ENCODE data around the gene BRAT1. TPM values are rescaled to one million over a fixed set of nuclear protein-coding genes. Genes with fewer than 3 reads are reported as not detected.

The BRAT1 gene
- total RNA-seq, 1 donor from 2014 or later = 24.1 TPM

GRCh38 chr7:2499719-2500430 lies 55.4 kb downstream of the BRAT1 start:
- no peak for TF ChIP-seq CTCF (IDR thresholded peaks at IDR 0.05)
- intact Hi-C loops (cut with DNase I) = no loop called here
- no peaks in the 10 kb centered on the region for H3K9me3 ChIP-seq
- ATAC-seq (no peak), DNase-seq (no peak)
- H3K36me3 ChIP-seq = no peaks in the 10 kb centered on the region
- peaks cover 5% of the 10 kb centered on the region for H3K4me1 ChIP-seq
- H3K27me3 ChIP-seq = peaks cover 16% of the 10 kb centered on the region
- no peak overlapping the region for H3K4me3 ChIP-seq
- H3K27ac ChIP-seq = no peak overlapping the region

GRCh38 chr7:2499181-2499580 lies 56.1 kb downstream of the BRAT1 start:
- Histone ChIP-seq H3K27ac (no peak overlapping the region), H3K9me3 (no peaks in the 10 kb centered on the region), H3K4me3 (no peak overlapping the region), H3K36me3 (no peaks in the 10 kb centered on the region), H3K4me1 (peaks cover 5% of the 10 kb centered on the region), H3K27me3 (peaks cover 16% of the 10 kb centered on the region)
- DNase-seq (no peak), ATAC-seq (no peak)
- intact Hi-C loops (cut with DNase I) = no loop called here
- TF ChIP-seq CTCF (IDR thresholded peaks at IDR 0.05) = no peak

- Histone ChIP-seq H3K9me3 (no peaks in the 10 kb centered on the region), H3K4me1 (peaks cover 6% of the 10 kb centered on the region), H3K27ac (no peak overlapping the region), H3K36me3 (no peaks in the 10 kb centered on the region), H3K4me3 (no peak overlapping the region), H3K27me3 (peaks cover 16% of the 10 kb centered on the region)
- DNase-seq (no peak), ATAC-seq (no peak)
- TF ChIP-seq CTCF (IDR thresholded peaks at IDR 0.05) = no peak
- intact Hi-C loops (cut with DNase I) = no loop called here
These were observed 56.6 kb downstream of the BRAT1 start for GRCh38 chr7:2498708-2499107.

- no peak for TF ChIP-seq CTCF (IDR thresholded peaks at IDR 0.05)
- no peak for ATAC-seq
- intact Hi-C loops (cut with DNase I) = no loop called here
- Histone ChIP-seq H3K27ac (no peak overlapping the region), H3K36me3 (no peaks in the 10 kb centered on the region), H3K4me3 (no peak overlapping the region), H3K4me1 (peaks cover 13% of the 10 kb centered on the region), H3K9me3 (no peaks in the 10 kb centered on the region), H3K27me3 (peaks cover 16% of the 10 kb centered on the region)
- no peak for DNase-seq
These were observed 57.6 kb downstream of the BRAT1 start for GRCh38 chr7:2497500-2498336.

- Histone ChIP-seq H3K27me3 (peaks cover 16% of the 10 kb centered on the region), H3K27ac (no peak overlapping the region), H3K9me3 (no peaks in the 10 kb centered on the region), H3K4me3 (no peak overlapping the region), H3K36me3 (no peaks in the 10 kb centered on the region), H3K4me1 (peaks cover 13% of the 10 kb centered on the region)
- intact Hi-C loops (cut with DNase I) = no loop called here
- TF ChIP-seq CTCF (IDR thresholded peaks at IDR 0.05) = no peak
- DNase-seq (no peak), ATAC-seq (no peak)
These were observed 58.3 kb downstream of the BRAT1 start for GRCh38 chr7:2497065-2497464.

Data from upper lobe of right lung (tissue), 1 donor.